SJCRH30 (cell line): Measurements from ENCODE around the gene PKD1. TPM values are rescaled to one million over a fixed set of nuclear protein-coding genes. Genes with fewer than 3 reads are reported as not detected.

Experiments used
- DNase-seq, 2 experiments: peaks; one replicate each; pipeline ENCODE4 v3.0.0-alpha.2; 2015 to 2020
- H3K27ac ChIP-seq: fragments of 250-450 bp; sonication (Bioruptor Pico); 2 replicates; pipeline ENCODE4 v1.5.1; 2020; ENCODE audit warnings: mild to moderate bottlenecking, moderate library complexity
- H3K27me3 ChIP-seq: fragments of 250-450 bp; sonication (Bioruptor Pico); 2 replicates; pipeline ENCODE4 v1.5.1; 2020; ENCODE audit warnings: mild to moderate bottlenecking, moderate library complexity
- H3K36me3 ChIP-seq: fragments of 250-450 bp; sonication (Bioruptor Pico); 2 replicates; pipeline ENCODE4 v1.5.1; 2020; ENCODE audit warnings: mild to moderate bottlenecking, moderate library complexity
- H3K4me1 ChIP-seq: fragments of 250-450 bp; sonication (Bioruptor Pico); 2 replicates; pipeline ENCODE4 v1.5.1; 2020; ENCODE audit warnings: mild to moderate bottlenecking, moderate library complexity
- H3K4me3 ChIP-seq: fragments of 250-450 bp; sonication (Bioruptor Pico); 2 replicates; pipeline ENCODE4 v1.5.1; 2020; ENCODE audit warnings: mild to moderate bottlenecking, moderate library complexity
- H3K9me3 ChIP-seq: fragments of 250-450 bp; sonication (Bioruptor Pico); replicated peaks from 2 replicates; pipeline ENCODE4 v1.5.1; 2020; ENCODE audit warnings: mild to moderate bottlenecking, moderate library complexity
- total RNA-seq: library from RNA; depleted of rRNA; stranded (reverse); fragments of >200 nt; shearing (Covaris generic); gene quantifications from 2 replicates; pipeline ENCODE4 v1.2.3, GENCODE V29; 2014

The PKD1 gene
- total RNA-seq, 1 experiment from 2014 or later: 51.9 TPM

- H3K36me3 ChIP-seq: 0 out of 2 replicates have a peak, but pooled peaks cover 3% of the 10 kb centered on the region
- no peaks in the 10 kb centered on the region for H3K4me1 ChIP-seq
- no peak overlapping the region for H3K4me3 ChIP-seq
- no peaks in the 10 kb centered on the region for H3K9me3 ChIP-seq
- DNase-seq: no peak
- H3K27me3 ChIP-seq: no peaks in the 10 kb centered on the region
- H3K27ac ChIP-seq: no peak overlapping the region
These were observed 25.3 kb upstream of the PKD1 start for GRCh38 chr16:2160915-2161551.

GRCh38 chr16:2159175-2159838 is 23.6 kb upstream of the PKD1 start:
- Histone ChIP-seq H3K27me3 (no peaks in the 10 kb centered on the region), H3K4me3 (no peak overlapping the region), H3K9me3 (no peaks in the 10 kb centered on the region), H3K36me3 (peaks cover 3% of the 10 kb centered on the region), H3K27ac (no peak overlapping the region), H3K4me1 (no peaks in the 10 kb centered on the region)
- no peak for DNase-seq

DNA sequence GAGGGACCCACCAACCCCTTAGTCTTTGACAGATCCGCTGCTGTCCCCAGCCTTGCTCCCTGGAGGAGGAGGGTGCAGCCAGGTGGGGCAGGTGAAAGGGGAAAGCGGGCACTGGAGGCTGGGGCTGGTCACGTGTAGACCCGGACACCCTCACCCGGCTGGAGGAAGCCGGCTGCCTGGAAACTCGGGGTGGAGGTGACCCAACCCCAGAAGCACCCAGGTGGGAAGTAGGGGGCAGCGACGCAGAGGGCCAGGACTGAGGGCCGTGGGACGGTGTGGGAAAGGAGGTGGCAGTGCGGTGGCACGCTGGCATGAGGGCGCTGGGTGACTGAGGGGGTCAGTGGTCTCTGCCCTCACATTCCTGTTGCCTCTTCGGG is 22.6 kb upstream of the PKD1 start:
- Histone ChIP-seq H3K4me1 (peaks cover 9% of the 10 kb centered on the region), H3K9me3 (no peaks in the 10 kb centered on the region), H3K27ac (no peak overlapping the region), H3K36me3 (peaks cover 10% of the 10 kb centered on the region), H3K4me3 (no peak overlapping the region), H3K27me3 (no peaks in the 10 kb centered on the region)
- DNase-seq: no peak

- H3K9me3 ChIP-seq: no peaks in the 10 kb centered on the region
- H3K36me3 ChIP-seq: peaks cover 10% of the 10 kb centered on the region
- H3K27me3 ChIP-seq: no peaks in the 10 kb centered on the region
- DNase-seq: no peak
- peaks cover 10% of the 10 kb centered on the region for H3K4me1 ChIP-seq
- no peak overlapping the region for H3K4me3 ChIP-seq
- H3K27ac ChIP-seq: no peak overlapping the region
These were observed 22.0 kb upstream of the PKD1 start for GRCh38 chr16:2157480-2158261.

- Histone ChIP-seq H3K27me3 (no peaks in the 10 kb centered on the region), H3K4me1 (peaks cover 14% of the 10 kb centered on the region), H3K27ac (no peak overlapping the region)
These were observed 21.1 kb upstream of the PKD1 start for GRCh38 chr16:2156849-2157224.

DNA sequence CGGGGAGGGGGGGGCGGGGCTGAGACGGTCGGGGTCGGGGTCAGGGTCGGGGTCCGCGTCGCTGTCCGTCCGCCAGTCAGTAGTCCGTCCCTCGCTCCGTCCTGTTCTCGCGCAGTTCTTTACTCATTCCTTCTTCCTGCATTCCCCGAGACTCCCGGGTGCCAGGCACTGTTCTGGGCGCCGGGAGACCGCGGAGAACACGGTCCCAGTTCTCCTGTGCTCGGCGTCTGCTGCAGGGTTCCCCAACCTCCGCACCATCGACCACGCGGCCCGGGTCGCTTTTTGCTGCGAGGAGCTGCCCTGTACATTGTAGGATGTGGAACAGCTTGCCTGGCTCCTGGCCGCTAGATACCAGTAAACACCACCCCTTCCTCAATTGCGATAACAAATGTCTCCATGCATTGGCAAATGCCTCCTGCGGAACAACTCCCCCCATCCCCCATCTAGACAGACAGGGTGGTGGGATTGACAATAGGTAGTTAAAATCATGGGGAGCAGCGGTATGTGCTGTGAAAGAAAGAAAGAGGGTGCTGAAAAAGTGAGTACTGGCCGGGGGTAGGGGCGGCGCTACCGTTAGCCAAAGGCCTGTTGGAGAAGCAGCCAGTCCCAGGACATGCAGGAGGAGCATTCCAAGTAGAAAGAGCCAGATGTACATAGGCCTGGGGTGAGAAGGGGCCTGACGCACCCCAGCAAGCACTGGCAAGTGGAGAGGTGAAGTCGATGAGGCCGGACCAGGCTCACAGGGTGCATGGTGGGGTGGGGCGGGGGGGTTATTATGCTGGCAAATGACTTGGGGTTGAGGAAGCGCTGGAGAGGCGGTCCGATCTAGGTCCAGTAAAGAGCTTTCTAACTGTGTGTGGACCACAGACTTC is 20.5 kb upstream of the PKD1 start:
- no peaks in the 10 kb centered on the region for H3K27me3 ChIP-seq
- peaks cover 10% of the 10 kb centered on the region for H3K36me3 ChIP-seq
- no peak for DNase-seq
- peaks cover 16% of the 10 kb centered on the region for H3K4me1 ChIP-seq
- no peaks in the 10 kb centered on the region for H3K9me3 ChIP-seq
- peak overlapping the region; percentile 44; the same call in 1 of the 2 replicates for H3K27ac ChIP-seq
- H3K4me3 ChIP-seq: peak overlapping the region; percentile 96

More at GRCh38 chr16:2156849-2157224, 21.1 kb upstream of the PKD1 start:
- no peaks in the 10 kb centered on the region for H3K9me3 ChIP-seq
- H3K4me3 ChIP-seq: peak overlapping the region; percentile 96
- DNase-seq: no peak
- H3K36me3 ChIP-seq: peaks cover 10% of the 10 kb centered on the region

GRCh38 chr16:2155091-2155950 is 19.6 kb upstream of the PKD1 start, which contains the start of gene TRAF7:
Gene TRAF7, plus strand, starts transcription at chr16:2155782. Its CDS starts 8,139 bp downstream, at chr16:2163921.
- H3K9me3 ChIP-seq: no peaks in the 10 kb centered on the region
- H3K4me3 ChIP-seq: peak within 1 kb of the TSS; percentile 96
- H3K27ac ChIP-seq: peak within 1 kb of the TSS; percentile 67
- peak; percentile 99 to 100 for DNase-seq
- H3K27me3 ChIP-seq: no peaks in the 10 kb centered on the region
- H3K36me3 ChIP-seq: peaks cover 10% of the 10 kb centered on the region
- H3K4me1 ChIP-seq: peaks cover 21% of the 10 kb centered on the region

DNA sequence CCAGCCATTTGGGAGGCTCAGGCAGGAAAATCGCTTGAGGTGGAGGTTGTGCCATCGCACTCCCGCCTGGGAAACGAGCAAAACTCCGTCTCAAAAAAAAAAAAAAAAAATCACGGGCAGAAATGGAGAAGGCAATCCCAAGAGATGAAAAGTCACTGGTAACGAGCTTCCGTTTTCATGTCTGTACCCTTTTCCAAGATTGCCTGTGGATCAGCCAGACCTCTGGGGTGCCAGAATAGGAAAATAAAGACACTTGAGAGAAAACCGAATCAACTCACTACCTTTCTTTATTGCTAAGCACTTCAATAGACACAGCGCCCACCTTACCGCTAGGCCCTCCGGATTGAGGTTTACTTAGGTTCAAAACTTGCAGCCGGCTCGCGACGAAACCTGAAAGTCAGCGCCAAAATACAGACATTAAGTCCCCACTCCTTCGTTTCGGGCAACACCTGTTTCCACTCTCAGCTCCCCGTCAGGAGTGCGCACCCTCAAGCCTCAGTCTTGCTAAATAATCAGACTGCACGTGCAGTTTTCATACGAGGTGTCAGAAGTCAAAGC is 18.9 kb upstream of the PKD1 start:
- H3K36me3 ChIP-seq: peaks cover 10% of the 10 kb centered on the region
- H3K9me3 ChIP-seq: no peaks in the 10 kb centered on the region
- H3K4me3 ChIP-seq: peak overlapping the region; percentile 85
- peak in 1 of 2 experiments; percentile 37 for DNase-seq
- H3K4me1 ChIP-seq: peaks cover 21% of the 10 kb centered on the region
- H3K27ac ChIP-seq: peak overlapping the region; percentile 67
- no peaks in the 10 kb centered on the region for H3K27me3 ChIP-seq

GRCh38 chr16:2152695-2153506 is 17.2 kb upstream of the PKD1 start:
- H3K4me1 ChIP-seq: peaks cover 24% of the 10 kb centered on the region

DNA sequence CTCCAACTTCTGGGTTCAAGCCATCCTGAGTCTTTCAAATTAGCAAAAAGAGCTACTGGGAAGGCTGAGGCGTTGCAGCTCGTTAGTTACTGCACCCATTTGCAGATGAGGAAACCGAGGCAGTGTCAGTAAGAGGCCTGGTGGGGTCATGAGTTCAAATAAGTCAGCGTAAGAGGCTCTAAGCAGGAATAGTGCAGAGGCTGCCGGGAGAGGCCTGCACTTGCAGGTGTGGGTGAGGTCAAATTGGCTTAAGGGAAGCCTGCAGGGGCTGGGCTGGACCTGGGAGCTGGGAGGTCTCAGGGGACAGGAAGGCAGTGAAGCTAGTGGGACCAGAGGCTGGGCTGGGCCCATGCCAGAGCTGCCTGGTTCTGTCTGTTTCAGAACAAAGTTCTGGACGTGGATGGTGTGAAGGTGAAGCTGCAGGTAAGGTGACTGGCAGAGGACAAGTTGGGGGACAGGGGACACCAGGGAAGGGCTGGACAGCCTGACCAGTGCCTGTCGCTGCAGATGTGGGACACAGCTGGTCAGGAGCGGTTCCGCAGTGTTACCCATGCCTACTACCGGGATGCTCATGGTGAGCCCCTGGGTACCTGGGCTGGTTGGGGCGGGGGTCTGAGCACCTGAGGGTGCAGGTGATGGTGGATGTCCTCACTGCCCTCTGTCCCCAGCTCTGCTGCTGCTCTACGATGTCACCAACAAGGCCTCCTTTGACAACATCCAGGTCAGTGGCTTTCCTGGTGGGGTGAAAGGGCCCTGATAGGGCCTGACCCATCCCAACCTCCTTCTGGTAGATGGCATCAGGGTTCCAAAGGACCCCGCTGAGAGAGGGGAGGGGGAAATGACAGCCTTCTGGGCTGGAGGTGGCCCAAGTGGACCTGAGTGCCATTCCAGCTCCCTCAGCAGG is 15.7 kb upstream of the PKD1 start:
- H3K9me3 ChIP-seq: no peaks in the 10 kb centered on the region
- no peak overlapping the region for H3K4me3 ChIP-seq
- no peak overlapping the region for H3K27ac ChIP-seq
- H3K4me1 ChIP-seq: peaks cover 31% of the 10 kb centered on the region
- H3K36me3 ChIP-seq: peaks cover 10% of the 10 kb centered on the region
- DNase-seq: no peak
- H3K27me3 ChIP-seq: no peaks in the 10 kb centered on the region

More at GRCh38 chr16:2152695-2153506, 17.2 kb upstream of the PKD1 start:
- Histone ChIP-seq H3K27ac (no peak overlapping the region), H3K4me3 (peak overlapping the region; percentile 85), H3K27me3 (no peaks in the 10 kb centered on the region), H3K36me3 (peaks cover 10% of the 10 kb centered on the region), H3K9me3 (no peaks in the 10 kb centered on the region)
- DNase-seq: no peak

GRCh38 chr16:2150418-2151187 is 14.9 kb upstream of the PKD1 start:
- Histone ChIP-seq H3K27ac (no peak overlapping the region), H3K9me3 (no peaks in the 10 kb centered on the region), H3K4me1 (peaks cover 31% of the 10 kb centered on the region), H3K4me3 (no peak overlapping the region), H3K36me3 (peaks cover 10% of the 10 kb centered on the region), H3K27me3 (no peaks in the 10 kb centered on the region)
- DNase-seq: peak; percentile 47 to 57
